Breast epithelium (tissue), 4 donors: ENCODE results near the gene PTPRN2. TPM values are rescaled to one million over a fixed set of nuclear protein-coding genes. Genes with fewer than 3 reads are reported as not detected.
A peak's percentile ranks its signal among the peaks of the same experiment; 100 is the strongest.

ENCODE experiments used
- DNase-seq, 2 donors: peaks; one replicate each; pipeline ENCODE4 v3.0.0-alpha.2; 2019; ENCODE audit warnings: low spot score in 2 of 2
- H3K27ac ChIP-seq, 2 donors: fragments of 200-600 bp; sonication (generic) in 1 of 2; one replicate each; pipeline ENCODE4 v1.5.1; 2016 to 2019; ENCODE audit warnings: mild to moderate bottlenecking in 1 of 2
- H3K27me3 ChIP-seq, 2 donors: fragments of 200-600 bp; sonication (generic) in 1 of 2; one replicate each; pipeline versions ENCODE4 v1.5.1 to v1.6.0; 2017 to 2019; ENCODE audit warnings: control low read depth in 1 of 2, mild to moderate bottlenecking in 1 of 2
- H3K36me3 ChIP-seq: fragments of 200-600 bp; one replicate; pipeline ENCODE4 v1.5.1; 2019
- H3K4me1 ChIP-seq, 2 donors: fragments of 200-600 bp; sonication (generic); one replicate each; pipeline ENCODE4 v1.5.1; 2016 to 2019; ENCODE audit warnings: control low read depth in 1 of 2
- H3K4me3 ChIP-seq, 3 donors: fragments of 200-600 bp; sonication (generic); 1 replicate in 2 of 3; 2 replicates in 1 of 3; pipeline ENCODE4 v1.5.1; 2016 to 2019; ENCODE audit warnings: mild to moderate bottlenecking in 3 of 3, moderate library complexity in 2 of 3
- H3K9me3 ChIP-seq, 2 donors: fragments of 200-600 bp; sonication (generic) in 1 of 2; one replicate each; pipeline ENCODE4 v1.5.1; 2016 to 2019; ENCODE audit warnings: control low read depth in 1 of 2
- CTCF ChIP-seq, 3 donors: fragments of 450-650 bp; IDR thresholded peaks; one replicate each; pipeline ENCODE4 v1.5.1; 2016 to 2017; ENCODE audit warnings: antibody characterized with exemption in 3 of 3, mild to moderate bottlenecking in 3 of 3, moderate library complexity in 3 of 3
- POLR2A ChIP-seq: fragments of 450-650 bp; IDR thresholded peaks from one replicate; pipeline ENCODE4 v1.6.1; 2016; ENCODE audit warnings: antibody characterized with exemption, mild to moderate bottlenecking, moderate library complexity
- POLR2AphosphoS5 ChIP-seq, 3 donors: sonication (generic); formaldehyde crosslinking; IDR thresholded peaks; one replicate each; pipeline ENCODE4 v1.6.1; 2017; ENCODE audit warnings: antibody characterized with exemption in 3 of 3
- intact Hi-C: fragments of 100-400 bp; cut with DNase I; formaldehyde crosslinking; loops from one replicate; pipeline ENCODE4 v1.15.1; 2023; ENCODE audit warnings: low total_unique reads
- total RNA-seq, 3 donors: library from RNA; depleted of rRNA; stranded (reverse); fragments of >200 nt; gene quantifications; one replicate each; pipeline ENCODE4 v1.1.0, GENCODE V29; 2016

PTPRN2 gene
- total RNA-seq, 3 donors from 2014 or later = 1.6 to 2.2 (median 2.2) TPM

- H3K27me3 ChIP-seq = no peaks in the 10 kb centered on the region
- H3K4me3 ChIP-seq = no peak overlapping the region
- no peak overlapping the region for H3K27ac ChIP-seq
- DNase-seq = peak in 1 of 2 donors; percentile 48
- intact Hi-C loops = no loop called here
- no peaks in the 10 kb centered on the region for H3K4me1 ChIP-seq
- H3K36me3 ChIP-seq = no peaks in the 10 kb centered on the region
- no peaks in the 10 kb centered on the region for H3K9me3 ChIP-seq
- TF ChIP-seq CTCF (IDR thresholded peaks at IDR 0.05) (no peak), POLR2AphosphoS5 (IDR thresholded peaks at IDR 0.05) (no peak), POLR2A (no peak)
Measured at GRCh38 chr7:158025686-158026600, 561.7 kb downstream of the PTPRN2 start.

- Histone ChIP-seq H3K4me1 (no peaks in the 10 kb centered on the region), H3K36me3 (no peaks in the 10 kb centered on the region), H3K27me3 (no peaks in the 10 kb centered on the region), H3K4me3 (no peak overlapping the region), H3K27ac (no peak overlapping the region), H3K9me3 (no peaks in the 10 kb centered on the region)
- TF ChIP-seq CTCF (IDR thresholded peaks at IDR 0.05) (no peak), POLR2AphosphoS5 (IDR thresholded peaks at IDR 0.05) (no peak), POLR2A (no peak)
- DNase-seq = no peak
- intact Hi-C loops = no loop called here
Measured at GRCh38 chr7:158024881-158025280, 562.7 kb downstream of the PTPRN2 start.

GRCh38 chr7:158024351-158024715 is 563.3 kb downstream of the PTPRN2 start:
- TF ChIP-seq POLR2AphosphoS5 (IDR thresholded peaks at IDR 0.05) = no peak
- no peak for TF ChIP-seq CTCF (IDR thresholded peaks at IDR 0.05)
- no peak for TF ChIP-seq POLR2A
- Histone ChIP-seq H3K27ac (no peak overlapping the region), H3K9me3 (no peaks in the 10 kb centered on the region), H3K4me1 (no peaks in the 10 kb centered on the region), H3K36me3 (no peaks in the 10 kb centered on the region), H3K27me3 (no peaks in the 10 kb centered on the region), H3K4me3 (no peak overlapping the region)
- peak in 1 of 2 donors; percentile 6 for DNase-seq
- intact Hi-C loops = no loop called here

- intact Hi-C loops = no loop called here
- H3K4me3 ChIP-seq = no peak overlapping the region
- H3K9me3 ChIP-seq = no peaks in the 10 kb centered on the region
- no peak overlapping the region for H3K27ac ChIP-seq
- H3K4me1 ChIP-seq = no peaks in the 10 kb centered on the region
- DNase-seq = peak in 1 of 2 donors; percentile 25
- H3K36me3 ChIP-seq = no peaks in the 10 kb centered on the region
- no peaks in the 10 kb centered on the region for H3K27me3 ChIP-seq
- no peak for TF ChIP-seq CTCF (IDR thresholded peaks at IDR 0.05)
- TF ChIP-seq POLR2AphosphoS5 (IDR thresholded peaks at IDR 0.05) = no peak
Measured at GRCh38 chr7:158023681-158024350, 563.8 kb downstream of the PTPRN2 start.

- Histone ChIP-seq H3K9me3 (no peaks in the 10 kb centered on the region), H3K27me3 (no peaks in the 10 kb centered on the region), H3K36me3 (no peaks in the 10 kb centered on the region), H3K4me3 (no peak overlapping the region), H3K27ac (no peak overlapping the region), H3K4me1 (no peaks in the 10 kb centered on the region)
- intact Hi-C loops = no loop called here
- no peak for TF ChIP-seq POLR2A
- no peak for TF ChIP-seq CTCF (IDR thresholded peaks at IDR 0.05)
- no peak for TF ChIP-seq POLR2AphosphoS5 (IDR thresholded peaks at IDR 0.05)
- DNase-seq = peak in 1 of 2 donors; percentile 24
Measured at GRCh38 chr7:158023157-158023556, 564.5 kb downstream of the PTPRN2 start.
